HEK293 (cell line): Measurements from ENCODE around the gene LAMB1.

Experiments
- CTCF ChIA-PET: fragments of 350-600 bp; formaldehyde crosslinking; extraction: SDS; loops from one replicate; lab custom pipeline; 2021; ENCODE audit warnings: antibody characterized with exemption; lab: Yijun Ruan, JAX
- POLR2A ChIA-PET: fragments of 300-600 bp; formaldehyde crosslinking; extraction: SDS; loops from one replicate; lab custom pipeline; 2020; ENCODE audit warnings: antibody characterized with exemption, inconsistent platforms; lab: Yijun Ruan, JAX
- H3K27ac ChIP-seq: fragments of 200-500 bp; sonication (Bioruptor generic); 2 replicates; pipeline ENCODE4 v1.5.1; 2014; ENCODE audit warnings: low read depth, low read length, control low read depth, inconsistent platforms; ENCODE audit errors: extremely low read depth
- H3K36me3 ChIP-seq, 2 experiments: fragments of 200-500 bp in 1 of 2; sonication (Bioruptor generic) in 1 of 2; 1 replicate in 1 of 2; 2 replicates in 1 of 2; pipeline ENCODE4 v1.5.1; 2014 to 2017; ENCODE audit warnings: inconsistent platforms in 2 of 2, low read length in 2 of 2; ENCODE audit not compliant: control insufficient read depth in 2 of 2, insufficient read depth in 1 of 2
- H3K4me1 ChIP-seq: fragments of 200-500 bp; sonication (Bioruptor generic); 2 replicates; pipeline ENCODE4 v1.5.1; 2014; ENCODE audit warnings: mild to moderate bottlenecking, low read length, inconsistent platforms; ENCODE audit not compliant: control insufficient read depth, insufficient read depth
- H3K4me3 ChIP-seq: 2 replicates; pipeline ENCODE4 v1.5.1; 2011; ENCODE audit warnings: low read depth, mild to moderate bottlenecking, control low read depth, low read length, moderate library complexity
- H3K9me3 ChIP-seq: fragments of 200-500 bp; sonication (Bioruptor generic); 2 replicates; pipeline ENCODE4 v1.5.1; 2014; ENCODE audit warnings: low read depth, low read length, inconsistent platforms; ENCODE audit not compliant: control insufficient read depth, insufficient read depth
- FEZF1 ChIP-seq: fragments of 450-650 bp; formaldehyde crosslinking; IDR thresholded peaks from 2 replicates; pipeline ENCODE4 v1.5.1; 2016; ENCODE audit warnings: missing biosample characterization, missing genetic modification characterization
- KLF10 ChIP-seq: fragments of 450-650 bp; IDR thresholded peaks from 2 replicates; pipeline ENCODE4 v1.5.1; 2018; ENCODE audit warnings: missing biosample characterization, mild to moderate bottlenecking, missing genetic modification characterization
- KLF17 ChIP-seq: fragments of 450-650 bp; formaldehyde crosslinking; IDR thresholded peaks from 2 replicates; pipeline ENCODE4 v1.5.1; 2016; ENCODE audit warnings: missing biosample characterization, missing genetic modification characterization
- KLF9 ChIP-seq: fragments of 450-650 bp; formaldehyde crosslinking; IDR thresholded peaks from 2 replicates; pipeline ENCODE4 v1.5.1; 2016; ENCODE audit warnings: missing biosample characterization, missing genetic modification characterization, low read depth
- MYNN ChIP-seq: fragments of 450-650 bp; formaldehyde crosslinking; IDR thresholded peaks from 2 replicates; pipeline ENCODE4 v1.5.1; 2016; ENCODE audit warnings: missing biosample characterization, missing genetic modification characterization, borderline replicate concordance
- PRDM6 ChIP-seq: fragments of 450-650 bp; formaldehyde crosslinking; IDR thresholded peaks from 2 replicates; pipeline ENCODE4 v1.5.1; 2017; ENCODE audit warnings: missing biosample characterization, missing genetic modification characterization
- SCRT1 ChIP-seq: fragments of 450-650 bp; formaldehyde crosslinking; IDR thresholded peaks from 2 replicates; pipeline ENCODE4 v1.5.1; 2016; ENCODE audit warnings: missing biosample characterization, missing genetic modification characterization, borderline replicate concordance
- SP2 ChIP-seq: fragments of 450-650 bp; formaldehyde crosslinking; IDR thresholded peaks from 2 replicates; pipeline ENCODE4 v1.5.1; 2016; ENCODE audit warnings: missing biosample characterization, missing genetic modification characterization
- SP7 ChIP-seq: fragments of 450-650 bp; formaldehyde crosslinking; IDR thresholded peaks from 2 replicates; pipeline ENCODE4 v1.5.1; 2016; ENCODE audit warnings: missing biosample characterization, missing genetic modification characterization
- TRIM28 ChIP-seq: IDR thresholded peaks from 2 replicates; pipeline ENCODE4 v1.6.1; 2011; ENCODE audit warnings: low read length, control low read depth, borderline replicate concordance
- YY1 ChIP-seq: fragments of 450-650 bp; formaldehyde crosslinking; IDR thresholded peaks from 2 replicates; pipeline ENCODE4 v1.5.1; 2018; ENCODE audit warnings: missing biosample characterization, missing genetic modification characterization
- ZBTB17 ChIP-seq: fragments of 450-650 bp; formaldehyde crosslinking; IDR thresholded peaks from 2 replicates; pipeline ENCODE4 v1.5.1; 2016; ENCODE audit warnings: missing biosample characterization, missing genetic modification characterization
- ZBTB26 ChIP-seq: fragments of 450-650 bp; formaldehyde crosslinking; optimal IDR thresholded peaks from 2 replicates; pipeline ENCODE3; 2016; ENCODE audit warnings: missing biosample characterization, mild to moderate bottlenecking, missing genetic modification characterization
- ZBTB48 ChIP-seq: fragments of 450-650 bp; formaldehyde crosslinking; IDR thresholded peaks from 2 replicates; pipeline ENCODE4 v1.5.1; 2016; ENCODE audit warnings: missing biosample characterization, missing genetic modification characterization
- ZBTB7A ChIP-seq: fragments of 450-650 bp; formaldehyde crosslinking; IDR thresholded peaks from 2 replicates; pipeline ENCODE4 v1.5.1; 2016; ENCODE audit warnings: low read depth, missing biosample characterization, missing genetic modification characterization
- ZNF132 ChIP-seq: fragments of 450-650 bp; formaldehyde crosslinking; IDR thresholded peaks from 2 replicates; pipeline ENCODE4 v1.5.1; 2017; ENCODE audit warnings: missing biosample characterization, missing genetic modification characterization, borderline replicate concordance
- ZNF133 ChIP-seq: fragments of 450-650 bp; formaldehyde crosslinking; IDR thresholded peaks from 2 replicates; pipeline ENCODE4 v1.5.1; 2016; ENCODE audit warnings: missing biosample characterization, missing genetic modification characterization
- ZNF140 ChIP-seq: fragments of 450-650 bp; formaldehyde crosslinking; IDR thresholded peaks from 2 replicates; pipeline ENCODE4 v1.5.1; 2016; ENCODE audit warnings: missing biosample characterization, missing genetic modification characterization
- ZNF2 ChIP-seq: fragments of 450-650 bp; formaldehyde crosslinking; IDR thresholded peaks from 2 replicates; pipeline ENCODE4 v1.5.1; 2016; ENCODE audit warnings: missing biosample characterization, missing genetic modification characterization
- ZNF223 ChIP-seq: fragments of 450-650 bp; formaldehyde crosslinking; IDR thresholded peaks from 2 replicates; pipeline ENCODE4 v1.5.1; 2016; ENCODE audit warnings: missing biosample characterization, missing genetic modification characterization
- ZNF239 ChIP-seq: fragments of 450-650 bp; formaldehyde crosslinking; IDR thresholded peaks from 2 replicates; pipeline ENCODE4 v1.5.1; 2016; ENCODE audit warnings: missing biosample characterization, missing genetic modification characterization
- ZNF341 ChIP-seq: fragments of 450-650 bp; formaldehyde crosslinking; IDR thresholded peaks from 2 replicates; pipeline ENCODE4; 2016; ENCODE audit warnings: low read depth, missing biosample characterization, missing genetic modification characterization
- ZNF394 ChIP-seq: fragments of 450-650 bp; formaldehyde crosslinking; IDR thresholded peaks from 2 replicates; pipeline ENCODE4 v1.5.1; 2016; ENCODE audit warnings: missing biosample characterization, missing genetic modification characterization, mild to moderate bottlenecking, moderate library complexity, borderline replicate concordance
- ZNF426 ChIP-seq: fragments of 450-650 bp; formaldehyde crosslinking; IDR thresholded peaks from 2 replicates; pipeline ENCODE4 v1.5.1; 2017; ENCODE audit warnings: missing biosample characterization, missing genetic modification characterization, mild to moderate bottlenecking, inconsistent platforms, moderate library complexity
- ZNF555 ChIP-seq: fragments of 450-650 bp; formaldehyde crosslinking; conservative IDR thresholded peaks from 2 replicates; pipeline ENCODE4 v1.5.1; 2017; ENCODE audit warnings: missing biosample characterization, mild to moderate bottlenecking, missing genetic modification characterization, inconsistent platforms
- ZNF585B ChIP-seq: fragments of 450-650 bp; formaldehyde crosslinking; IDR thresholded peaks from 2 replicates; pipeline ENCODE4 v1.5.1; 2016; ENCODE audit warnings: missing biosample characterization, missing genetic modification characterization
- ZNF596 ChIP-seq: fragments of 450-650 bp; IDR thresholded peaks from 2 replicates; pipeline ENCODE4 v1.5.0; 2018; ENCODE audit warnings: missing biosample characterization, mild to moderate bottlenecking, missing genetic modification characterization, moderate library complexity
- ZNF701 ChIP-seq: fragments of 450-650 bp; formaldehyde crosslinking; IDR thresholded peaks from 2 replicates; pipeline ENCODE4 v1.5.1; 2016; ENCODE audit warnings: missing biosample characterization, missing genetic modification characterization
- ZNF777 ChIP-seq: fragments of 450-650 bp; formaldehyde crosslinking; IDR thresholded peaks from 2 replicates; pipeline ENCODE4 v1.5.1; 2017; ENCODE audit warnings: missing biosample characterization, missing genetic modification characterization, borderline replicate concordance
- TF ChIP-seq, protein P1 (sequence below): fragments of 450-650 bp; formaldehyde crosslinking; IDR thresholded peaks from 2 replicates; pipeline ENCODE4 v1.5.1; 2016; ENCODE audit warnings: missing biosample characterization, missing genetic modification characterization

Gene LAMB1

GRCh38 chr7:107973861-107974260 lies 29.1 kb downstream of the LAMB1 start (continued):
- no peak for TF ChIP-seq ZNF2 (tag by site-specific recombination)

DNA sequence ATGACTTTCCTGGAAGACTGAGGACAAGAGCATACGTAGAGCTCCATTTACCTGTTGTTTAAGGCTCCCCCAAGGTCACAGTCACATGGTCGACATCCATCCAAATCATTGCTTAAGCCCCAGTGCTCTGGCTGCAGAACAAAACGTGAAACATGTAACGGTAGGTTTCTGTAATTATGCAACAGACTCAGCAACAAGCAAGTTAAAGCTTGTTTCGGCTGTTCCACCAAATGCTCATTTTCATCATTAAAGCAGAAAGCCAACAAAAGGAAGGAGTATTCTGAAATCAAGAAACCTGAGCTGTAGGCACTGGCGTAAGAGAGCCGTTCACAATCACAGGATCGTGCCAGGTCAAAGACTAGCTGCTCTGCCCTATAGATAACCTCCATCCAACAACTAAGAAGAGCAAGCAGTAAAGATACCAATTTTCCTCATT lies 30.0 kb downstream of the LAMB1 start:
- ChIA-PET CTCF (interaction anchor here (1.3 kb wide), 1 partner anchor 44 kb away, joined by 4 read pairs; no protein-coding TSS in a partner anchor), POLR2A (no interaction called here)
- TF ChIP-seq ZNF341 (tag by site-specific recombination), result peak; percentile 25; the same call in 1 of the 2 replicates
- TF ChIP-seq ZNF701 (tag by site-specific recombination), result no peak
- peak; percentile 65 for TF ChIP-seq FEZF1 (tag by site-specific recombination)
- TF ChIP-seq ZNF132 (tag by site-specific recombination), result no peak
- no peak for TF ChIP-seq ZNF140
- no peak for TF ChIP-seq ZNF585B (tag by site-specific recombination)
- 0 out of 2 replicates have a peak, but pooled peaks have one; percentile 22 for TF ChIP-seq PRDM6
- no peak for TF ChIP-seq TRIM28
- TF ChIP-seq SP2 (tag by site-specific recombination), result no peak
- peak; percentile 51; the same call in 1 of the 2 replicates for TF ChIP-seq SCRT1 (tag by site-specific recombination)
- no peak for TF ChIP-seq KLF10 (tag by site-specific recombination)
- no peak for TF ChIP-seq ZBTB48
- no peak for TF ChIP-seq ZBTB7A
- no peak for TF ChIP-seq ZNF555 (tag by site-specific recombination)
- 0 out of 2 replicates have a peak, but pooled peaks have one; percentile 32 for TF ChIP-seq SP7 (tag by site-specific recombination)
- TF ChIP-seq ZNF133 (tag by site-specific recombination), result no peak
- no peak for TF ChIP-seq KLF9
- TF ChIP-seq ZNF239 (tag by site-specific recombination), result no peak
- no peak for TF ChIP-seq ZNF394
- no peak for TF ChIP-seq YY1 (tag by site-specific recombination)
- no peak for TF ChIP-seq ZNF596 (tag by site-specific recombination)
- TF ChIP-seq ZNF426 (tag by site-specific recombination), result no peak
- no peak for TF ChIP-seq ZBTB26 (tag by site-specific recombination)
- TF ChIP-seq, protein P1, sequence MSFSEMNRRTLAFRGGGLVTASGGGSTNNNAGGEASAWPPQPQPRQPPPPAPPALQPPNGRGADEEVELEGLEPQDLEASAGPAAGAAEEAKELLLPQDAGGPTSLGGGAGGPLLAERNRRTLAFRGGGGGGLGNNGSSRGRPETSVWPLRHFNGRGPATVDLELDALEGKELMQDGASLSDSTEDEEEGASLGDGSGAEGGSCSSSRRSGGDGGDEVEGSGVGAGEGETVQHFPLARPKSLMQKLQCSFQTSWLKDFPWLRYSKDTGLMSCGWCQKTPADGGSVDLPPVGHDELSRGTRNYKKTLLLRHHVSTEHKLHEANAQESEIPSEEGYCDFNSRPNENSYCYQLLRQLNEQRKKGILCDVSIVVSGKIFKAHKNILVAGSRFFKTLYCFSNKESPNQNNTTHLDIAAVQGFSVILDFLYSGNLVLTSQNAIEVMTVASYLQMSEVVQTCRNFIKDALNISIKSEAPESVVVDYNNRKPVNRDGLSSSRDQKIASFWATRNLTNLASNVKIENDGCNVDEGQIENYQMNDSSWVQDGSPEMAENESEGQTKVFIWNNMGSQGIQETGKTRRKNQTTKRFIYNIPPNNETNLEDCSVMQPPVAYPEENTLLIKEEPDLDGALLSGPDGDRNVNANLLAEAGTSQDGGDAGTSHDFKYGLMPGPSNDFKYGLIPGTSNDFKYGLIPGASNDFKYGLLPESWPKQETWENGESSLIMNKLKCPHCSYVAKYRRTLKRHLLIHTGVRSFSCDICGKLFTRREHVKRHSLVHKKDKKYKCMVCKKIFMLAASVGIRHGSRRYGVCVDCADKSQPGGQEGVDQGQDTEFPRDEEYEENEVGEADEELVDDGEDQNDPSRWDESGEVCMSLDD, result no peak
- no peak for TF ChIP-seq MYNN
- TF ChIP-seq ZNF223 (tag by site-specific recombination), result no peak
- no peak for TF ChIP-seq KLF17
- TF ChIP-seq ZNF777 (tag by site-specific recombination), result no peak
- TF ChIP-seq ZBTB17 (tag by site-specific recombination), result no peak
- Histone ChIP-seq H3K9me3 (no peaks in the 10 kb centered on the region), H3K4me3 (no peak overlapping the region), H3K27ac (no peak overlapping the region), H3K4me1 (no peaks in the 10 kb centered on the region), H3K36me3 (peaks cover 7 to 49% of the 10 kb centered on the region in 2 experiments)
